Testis (tissue), 2 donors: ENCODE data around the gene CACNA2D3.
"Not testable (repeated sequence)": the region's sequence is repeated elsewhere in the genome, so short reads cannot be mapped to it uniquely, and the experiment has no call there.

Source experiments
- POLR2A ChIP-seq: fragments of 450-650 bp; IDR thresholded peaks from one replicate; pipeline ENCODE4 v1.6.1; 2017; ENCODE audit warnings: antibody characterized with exemption, mild to moderate bottlenecking, moderate library complexity
- TF ChIP-seq, protein P1 (sequence below), 3 experiments: fragments of 450-650 bp in 2 of 3; fragments of 200-600 bp in 1 of 3; sonication (generic) in 1 of 3; IDR thresholded peaks; one replicate each; pipeline ENCODE4 v1.5.1; 2016 to 2019; ENCODE audit warnings: antibody characterized with exemption in 3 of 3, mild to moderate bottlenecking in 2 of 3, moderate library complexity in 1 of 3

DNA sequence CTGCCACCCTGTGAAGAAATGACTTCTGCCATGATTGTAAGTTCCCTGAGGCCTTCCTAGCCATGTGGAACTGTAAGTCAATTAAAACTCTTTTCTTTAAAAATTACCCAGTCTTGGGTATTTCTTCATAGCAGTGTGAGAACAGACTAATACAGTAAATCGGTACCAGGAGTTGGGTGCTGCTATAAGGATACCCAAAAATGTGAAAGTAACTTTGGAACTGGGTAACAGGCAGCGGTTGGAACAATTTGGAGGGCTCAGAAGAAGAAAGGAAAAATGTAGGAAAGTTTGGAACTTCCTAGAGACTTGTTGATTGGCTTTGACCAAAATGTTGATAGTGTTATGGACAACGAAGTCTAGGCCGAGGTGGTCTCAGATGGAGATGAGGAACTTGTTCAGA lies 6.2 kb upstream of the CACNA2D3 start:
- TF ChIP-seq, protein P1, sequence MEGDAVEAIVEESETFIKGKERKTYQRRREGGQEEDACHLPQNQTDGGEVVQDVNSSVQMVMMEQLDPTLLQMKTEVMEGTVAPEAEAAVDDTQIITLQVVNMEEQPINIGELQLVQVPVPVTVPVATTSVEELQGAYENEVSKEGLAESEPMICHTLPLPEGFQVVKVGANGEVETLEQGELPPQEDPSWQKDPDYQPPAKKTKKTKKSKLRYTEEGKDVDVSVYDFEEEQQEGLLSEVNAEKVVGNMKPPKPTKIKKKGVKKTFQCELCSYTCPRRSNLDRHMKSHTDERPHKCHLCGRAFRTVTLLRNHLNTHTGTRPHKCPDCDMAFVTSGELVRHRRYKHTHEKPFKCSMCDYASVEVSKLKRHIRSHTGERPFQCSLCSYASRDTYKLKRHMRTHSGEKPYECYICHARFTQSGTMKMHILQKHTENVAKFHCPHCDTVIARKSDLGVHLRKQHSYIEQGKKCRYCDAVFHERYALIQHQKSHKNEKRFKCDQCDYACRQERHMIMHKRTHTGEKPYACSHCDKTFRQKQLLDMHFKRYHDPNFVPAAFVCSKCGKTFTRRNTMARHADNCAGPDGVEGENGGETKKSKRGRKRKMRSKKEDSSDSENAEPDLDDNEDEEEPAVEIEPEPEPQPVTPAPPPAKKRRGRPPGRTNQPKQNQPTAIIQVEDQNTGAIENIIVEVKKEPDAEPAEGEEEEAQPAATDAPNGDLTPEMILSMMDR (IDR thresholded peaks at IDR 0.05): not testable (repeated sequence)
- not testable (repeated sequence) for TF ChIP-seq POLR2A
